ENCODE data around the gene CUTC. TPM values are rescaled to one million over a fixed set of nuclear protein-coding genes. Genes with fewer than 3 reads are reported as not detected.

Gene CUTC
- total and polyA plus RNA-seq, 11 donors: 27.0 to 53.2 (median 38.8) TPM

- no peaks in the 10 kb centered on the region for H3K27me3 ChIP-seq
- intact Hi-C loops (cut with DNase I): no loop called here
- no peak overlapping the region for H3K4me3 ChIP-seq
- peaks cover 0 to 4% (median 0%) of the 10 kb centered on the region in 12 donors for H3K9me3 ChIP-seq
- ATAC-seq: no peak
- 77 to 87% (median 83%) methylated on average over 5 of the region's 5 CpGs for WGBS, 4 donors
- TF ChIP-seq POLR2A (IDR thresholded peaks at IDR 0.05) (no peak), CTCF (IDR thresholded peaks at IDR 0.05) (no peak)
- H3K36me3 ChIP-seq: no peaks in the 10 kb centered on the region
- H3K27ac ChIP-seq: no peak overlapping the region
- peaks cover 0 to 12% (median 0%) of the 10 kb centered on the region in 12 donors for H3K4me1 ChIP-seq
- no peak for DNase-seq
Measured at GRCh38 chr10:99781734-99782429, 49.8 kb downstream of the CUTC start.

GRCh38 chr10:99782447-99783286 lies 50.6 kb downstream of the CUTC start, which contains the start of gene ABCC2:
Gene ABCC2, plus strand, starts transcription at chr10:99782640. Its CDS starts 205 bp downstream, at chr10:99782845.
- Histone ChIP-seq H3K36me3 (no peaks in the 10 kb centered on the region), H3K27me3 (no peaks in the 10 kb centered on the region), H3K27ac (no peak within 1 kb of the TSS), H3K4me1 (peaks cover 0 to 10% (median 0%) of the 10 kb centered on the region in 12 donors), H3K4me3 (no peak within 1 kb of the TSS), H3K9me3 (peaks cover 0 to 4% (median 0%) of the 10 kb centered on the region in 12 donors)
- DNase-seq (no peak), ATAC-seq (no peak)
- TF ChIP-seq CTCF (IDR thresholded peaks at IDR 0.05) (no peak), POLR2A (IDR thresholded peaks at IDR 0.05) (no peak)
- WGBS, 4 donors: 78 to 89% (median 88%) methylated on average over 7 of the region's 7 CpGs
- intact Hi-C loops (cut with DNase I): no loop called here

- 70 to 82% (median 78%) methylated on average over 7 of the region's 7 CpGs for WGBS, 4 donors
- no peak for DNase-seq
Measured at GRCh38 chr10:99784016-99784726, 52.1 kb downstream of the CUTC start.

More at GRCh38 chr10:99784016-99784726, 52.1 kb downstream of the CUTC start:
- H3K27ac ChIP-seq: no peak overlapping the region
- no peaks in the 10 kb centered on the region for H3K36me3 ChIP-seq
- intact Hi-C loops (cut with DNase I): no loop called here
- no peaks in the 10 kb centered on the region for H3K9me3 ChIP-seq
- H3K27me3 ChIP-seq: no peaks in the 10 kb centered on the region
- TF ChIP-seq POLR2A (IDR thresholded peaks at IDR 0.05) (no peak), CTCF (IDR thresholded peaks at IDR 0.05) (no peak)
- ATAC-seq: no peak
- H3K4me1 ChIP-seq: peaks cover 0 to 10% (median 0%) of the 10 kb centered on the region in 12 donors
- H3K4me3 ChIP-seq: no peak overlapping the region
